Kidney (tissue), 14 donors: Measurements from ENCODE around the gene TMPRSS3. TPM values are rescaled to one million over a fixed set of nuclear protein-coding genes. Genes with fewer than 3 reads are reported as not detected.
"Not testable (repeated sequence)": the region's sequence is repeated elsewhere in the genome, so short reads cannot be mapped to it uniquely, and the experiment has no call there.

ENCODE experiments used
- DNase-seq, 5 donors: peaks; one replicate each; pipeline ENCODE4 v3.0.0-alpha.2; 2013 to 2020
- FAIRE-seq: peaks from 2 replicates; lab custom pipeline; 2012; peaks lifted over from hg19 to GRCh38; lab: Jason Lieb, UNC
- H3K27ac ChIP-seq, 2 donors: one replicate each; pipeline ENCODE4 v1.7.0; 2013; ENCODE audit warnings: low read depth in 2 of 2, low read length in 2 of 2, inconsistent platforms in 1 of 2
- H3K27me3 ChIP-seq: one replicate; pipeline ENCODE4 v1.7.1; 2013; ENCODE audit warnings: low read length, inconsistent platforms; ENCODE audit not compliant: control insufficient read depth, insufficient read depth
- H3K36me3 ChIP-seq, 3 donors: one replicate each; pipeline versions ENCODE4 v1.7.0 to v1.7.1; 2013; ENCODE audit warnings: low read length in 3 of 3, control low read depth in 1 of 3, inconsistent platforms in 1 of 3; ENCODE audit not compliant: insufficient read depth in 3 of 3, control insufficient read depth in 2 of 3
- H3K4me1 ChIP-seq, 3 donors: one replicate each; pipeline versions ENCODE4 v1.7.0 to v1.7.1; 2013; ENCODE audit warnings: low read length in 3 of 3, inconsistent platforms in 1 of 3, low read depth in 1 of 3; ENCODE audit not compliant: control insufficient read depth in 2 of 3, insufficient read depth in 2 of 3
- H3K4me3 ChIP-seq, 3 donors: one replicate each; pipeline versions ENCODE4 v1.7.0 to v1.8.1; 2013; ENCODE audit warnings: low read length in 3 of 3, control low read depth in 1 of 3, inconsistent platforms in 1 of 3
- H3K9ac ChIP-seq, 3 donors: one replicate each; pipeline versions ENCODE4 v1.7.0 to v1.7.1; 2013; ENCODE audit warnings: low read length in 3 of 3, control low read depth in 1 of 3, inconsistent platforms in 1 of 3
- H3K9me3 ChIP-seq, 3 donors: one replicate each; pipeline versions ENCODE4 v1.7.0 to v1.7.1; 2013; ENCODE audit warnings: low read length in 3 of 3, control low read depth in 1 of 3, inconsistent platforms in 1 of 3; ENCODE audit not compliant: control insufficient read depth in 2 of 3, insufficient read depth in 1 of 3
- intact Hi-C: fragments of 100-400 bp; cut with DNase I; formaldehyde crosslinking; loops from one replicate; pipeline ENCODE4 v1.11.1; 2022
- polyA plus RNA-seq: library from polyadenylated mRNA; stranded (reverse); fragments of 350-450 nt; fragmentation: Illumina TruSeq; extraction: RNeasy Lipid Tissue Mini Kit (QIAGEN cat#74804); gene quantifications from one replicate; pipeline ENCODE4 v1.2.3, GENCODE V29; 2014; ENCODE audit warnings: low read depth, low replicate concordance; ENCODE audit not compliant: insufficient read depth
- total RNA-seq: library from RNA; stranded (reverse); fragmentation: NEBNext Ultra II Directional; extraction: Animal tissue kit (Norgen Biotek cat#: 25700); gene quantifications from one replicate; pipeline ENCODE4 v1.2.1, GENCODE V29; 2021
- TF ChIP-seq, protein P1 (sequence below): IDR thresholded peaks from 3 replicates; pipeline ENCODE4 v1.5.1; 2012; ENCODE audit warnings: mild to moderate bottlenecking, moderate library complexity, borderline replicate concordance; ENCODE audit not compliant: insufficient read depth; ENCODE audit errors: extremely low read depth
- donor health status: control.
- donor health status: control.
- donor health status: control.
- donor health status: control.
- donor health status: control.
- donor health status: DM: yes; HTN: yes; CAD: no.
- donor health status: Normal renal cell carcinoma (clear cell type).

The TMPRSS3 gene
- total and polyA plus RNA-seq, 2 donors from 2014 or later: 3.0 to 15.4 TPM

DNA sequence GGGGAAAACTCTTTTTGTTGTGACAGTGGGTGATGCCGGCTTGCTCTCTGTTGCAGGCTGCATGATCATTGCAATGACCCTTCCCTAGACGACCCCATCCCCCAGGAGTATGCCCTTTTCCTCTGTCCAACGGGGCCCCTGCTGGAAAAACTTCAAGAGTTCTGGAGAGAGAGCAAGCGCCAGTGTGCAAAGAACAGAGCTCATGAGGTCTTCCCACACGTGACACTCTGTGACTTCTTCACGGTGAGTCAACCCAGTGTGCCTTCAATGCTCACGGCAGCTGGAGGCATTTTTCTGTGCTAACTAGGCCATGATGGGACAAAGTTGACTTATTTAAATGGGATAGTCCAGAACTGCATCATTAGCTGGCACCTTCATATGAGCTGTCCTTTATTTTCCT is 13.5 kb upstream of the TMPRSS3 start:
- no peak overlapping the region for H3K9ac ChIP-seq
- DNase-seq (no peak), FAIRE-seq (no peak)
- H3K36me3 ChIP-seq: no peaks in the 10 kb centered on the region
- H3K27me3 ChIP-seq: no peaks in the 10 kb centered on the region
- no peak overlapping the region for H3K4me3 ChIP-seq
- TF ChIP-seq, protein P1, sequence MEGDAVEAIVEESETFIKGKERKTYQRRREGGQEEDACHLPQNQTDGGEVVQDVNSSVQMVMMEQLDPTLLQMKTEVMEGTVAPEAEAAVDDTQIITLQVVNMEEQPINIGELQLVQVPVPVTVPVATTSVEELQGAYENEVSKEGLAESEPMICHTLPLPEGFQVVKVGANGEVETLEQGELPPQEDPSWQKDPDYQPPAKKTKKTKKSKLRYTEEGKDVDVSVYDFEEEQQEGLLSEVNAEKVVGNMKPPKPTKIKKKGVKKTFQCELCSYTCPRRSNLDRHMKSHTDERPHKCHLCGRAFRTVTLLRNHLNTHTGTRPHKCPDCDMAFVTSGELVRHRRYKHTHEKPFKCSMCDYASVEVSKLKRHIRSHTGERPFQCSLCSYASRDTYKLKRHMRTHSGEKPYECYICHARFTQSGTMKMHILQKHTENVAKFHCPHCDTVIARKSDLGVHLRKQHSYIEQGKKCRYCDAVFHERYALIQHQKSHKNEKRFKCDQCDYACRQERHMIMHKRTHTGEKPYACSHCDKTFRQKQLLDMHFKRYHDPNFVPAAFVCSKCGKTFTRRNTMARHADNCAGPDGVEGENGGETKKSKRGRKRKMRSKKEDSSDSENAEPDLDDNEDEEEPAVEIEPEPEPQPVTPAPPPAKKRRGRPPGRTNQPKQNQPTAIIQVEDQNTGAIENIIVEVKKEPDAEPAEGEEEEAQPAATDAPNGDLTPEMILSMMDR: no peak
- no peaks in the 10 kb centered on the region for H3K4me1 ChIP-seq
- H3K27ac ChIP-seq: no peak overlapping the region
- intact Hi-C loops: no loop called here
- H3K9me3 ChIP-seq: no peaks in the 10 kb centered on the region

DNA sequence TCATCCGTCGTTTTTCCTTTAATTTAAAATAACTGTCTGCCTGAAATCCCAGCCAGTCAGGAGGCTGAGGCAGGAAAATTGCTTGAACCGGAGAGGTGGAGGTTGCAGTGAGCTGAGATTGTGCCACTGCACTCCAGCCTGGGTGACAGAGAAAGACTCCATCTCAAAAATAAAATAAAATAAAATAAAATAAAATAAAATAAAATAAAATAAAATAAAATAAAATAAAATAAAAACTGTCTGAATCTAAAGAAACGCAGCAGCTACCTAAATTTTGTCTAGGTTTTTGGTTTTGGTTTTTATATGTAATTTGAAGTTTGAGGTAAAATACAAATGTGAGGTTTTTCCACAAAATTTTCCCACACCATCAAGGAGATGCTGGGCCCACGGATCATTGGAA is 12.9 kb upstream of the TMPRSS3 start:
- H3K9me3 ChIP-seq, H3K27ac ChIP-seq, H3K4me1 ChIP-seq, H3K9ac ChIP-seq, H3K4me3 ChIP-seq, H3K36me3 ChIP-seq, intact Hi-C loops, FAIRE-seq, H3K27me3 ChIP-seq, DNase-seq: not testable (repeated sequence)

DNA sequence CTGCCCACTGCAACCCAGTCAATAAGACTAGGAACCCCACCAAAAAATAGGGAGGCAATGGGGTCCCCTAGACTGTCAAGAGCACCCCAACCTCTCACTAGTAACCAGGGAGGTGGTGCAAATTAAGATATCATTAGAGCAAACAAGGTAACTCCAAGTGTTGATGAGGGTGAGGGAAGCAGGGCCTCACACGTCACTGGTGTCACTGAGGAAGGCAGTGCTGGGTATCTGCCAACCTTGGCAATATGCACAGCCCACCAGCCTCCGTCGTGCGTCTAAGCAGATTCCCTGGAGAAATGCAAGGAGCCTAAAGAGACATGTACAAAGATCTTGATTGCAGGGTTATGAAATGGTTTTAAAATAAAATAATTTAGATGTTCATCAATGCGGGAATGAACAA is 11.6 kb upstream of the TMPRSS3 start:
- Histone ChIP-seq H3K9me3 (no peaks in the 10 kb centered on the region), H3K4me3 (no peak overlapping the region), H3K27ac (no peak overlapping the region), H3K4me1 (no peaks in the 10 kb centered on the region), H3K36me3 (no peaks in the 10 kb centered on the region), H3K9ac (no peak overlapping the region), H3K27me3 (no peaks in the 10 kb centered on the region)
- TF ChIP-seq, protein P1: no peak
- FAIRE-seq (no peak), DNase-seq (no peak)
- intact Hi-C loops: no loop called here

DNA sequence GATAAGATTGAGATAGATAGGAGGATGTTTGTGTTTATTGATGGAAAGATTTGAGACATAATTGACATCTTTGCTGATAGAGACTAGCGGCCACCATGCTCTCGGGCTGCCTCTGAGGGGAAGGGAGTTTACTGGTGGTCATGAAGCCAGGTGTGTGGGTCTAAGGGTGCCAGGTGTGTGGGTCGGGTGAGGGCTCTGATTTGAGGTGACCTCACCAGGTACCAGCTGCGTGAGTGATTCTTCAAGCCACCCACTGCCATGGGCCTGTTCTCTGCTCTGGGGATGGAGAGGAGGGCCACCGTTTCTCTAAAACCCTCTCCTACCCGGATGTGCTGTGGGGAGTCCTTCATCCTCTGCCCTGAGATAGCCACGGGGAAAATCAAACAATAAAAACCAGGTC is 11.0 kb upstream of the TMPRSS3 start:
- H3K4me1 ChIP-seq: no peaks in the 10 kb centered on the region
- TF ChIP-seq, protein P1: no peak
- intact Hi-C loops: no loop called here
- no peak for FAIRE-seq
- no peak overlapping the region for H3K27ac ChIP-seq
- DNase-seq: no peak
- H3K4me3 ChIP-seq: no peak overlapping the region
- peaks cover 0 to 4% (median 0%) of the 10 kb centered on the region in 3 donors for H3K9me3 ChIP-seq
- H3K27me3 ChIP-seq: no peaks in the 10 kb centered on the region
- H3K36me3 ChIP-seq: no peaks in the 10 kb centered on the region
- H3K9ac ChIP-seq: no peak overlapping the region
